ENCODE measurements around the gene ONECUT3.
"Not testable (repeated sequence)": the region's sequence is repeated elsewhere in the genome, so short reads cannot be mapped to it uniquely, and the experiment has no call there.

Gene ONECUT3

DNA sequence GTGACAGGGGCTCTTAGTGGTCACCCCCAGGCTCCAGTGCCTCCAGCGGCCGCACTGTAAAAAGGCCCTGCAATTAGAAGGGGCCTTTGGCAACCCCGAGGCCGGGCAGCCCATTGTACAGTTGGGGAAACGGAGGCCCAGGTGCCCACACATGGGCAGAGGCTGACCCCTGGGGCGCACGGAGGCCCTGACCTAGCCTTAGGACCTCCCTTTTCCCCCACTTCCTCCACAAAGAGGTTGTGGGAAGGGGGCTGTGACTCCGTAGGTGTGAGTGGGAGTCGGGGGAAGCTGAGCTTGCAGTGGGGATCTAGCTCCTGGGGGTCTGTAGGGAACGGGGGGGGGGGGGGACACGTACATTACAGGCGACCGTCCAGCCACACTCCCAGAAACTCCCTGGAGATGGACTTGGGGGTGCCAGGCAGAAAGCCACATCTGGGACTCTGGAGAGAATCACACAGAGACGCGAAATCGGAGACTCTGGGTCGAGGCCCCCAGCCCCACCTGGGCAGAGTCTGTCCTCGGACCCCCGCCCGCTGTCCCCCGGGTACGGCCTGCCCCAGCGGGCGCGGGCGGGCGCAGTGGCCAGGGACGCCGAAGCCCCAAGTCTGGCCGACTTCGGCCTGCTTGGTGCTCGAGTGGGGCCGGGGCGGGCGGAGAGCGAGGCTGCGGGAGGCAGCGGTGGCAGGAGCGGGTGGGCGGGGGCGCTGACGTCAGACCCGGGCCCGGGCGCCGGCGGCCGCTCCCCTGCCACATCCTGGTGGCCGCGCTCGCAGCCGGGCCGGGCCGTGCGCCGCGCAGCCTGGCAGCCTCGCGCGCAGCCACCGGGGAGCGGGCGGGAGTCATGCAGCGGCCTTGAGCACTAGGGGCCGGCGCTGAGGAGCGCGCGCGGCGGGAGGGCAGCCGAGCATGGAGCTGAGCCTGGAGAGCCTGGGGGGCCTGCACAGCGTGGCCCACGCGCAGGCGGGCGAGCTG is at the start of gene ONECUT3:
TSS of gene ONECUT3 (plus strand) at position 750 of the 972 bp plus-strand sequence. CDS start at position 907, 157 bp downstream.
- Histone ChIP-seq H3K9me3 (ENCODE audit: control insufficient read depth in 5 of 5, low read length in 5 of 5) (no peaks in the 10 kb centered on the region), H3K36me3 (ENCODE audit: control insufficient read depth in 5 of 5, insufficient read depth in 5 of 5, low read length in 5 of 5) (no peaks in the 10 kb centered on the region), H3K4me3 (ENCODE audit: low read depth in 1 of 5, low read length in 5 of 5) (no peak within 1 kb of the TSS), H3K4me1 (ENCODE audit: control insufficient read depth in 5 of 5, insufficient read depth in 5 of 5, low read length in 5 of 5) (peaks cover 0 to 27% (median 5%) of the 10 kb centered on the region in 5 donors), H3K9ac (ENCODE audit: low read length in 5 of 5) (no peak within 1 kb of the TSS), H3K27ac (ENCODE audit: low read depth, low read length) (no peak within 1 kb of the TSS), H3K27me3 (ENCODE audit: control insufficient read depth in 5 of 5, insufficient read depth in 4 of 5, low read length in 5 of 5) (peaks cover 71 to 84% (median 81%) of the 10 kb centered on the region in 5 donors)

DNA sequence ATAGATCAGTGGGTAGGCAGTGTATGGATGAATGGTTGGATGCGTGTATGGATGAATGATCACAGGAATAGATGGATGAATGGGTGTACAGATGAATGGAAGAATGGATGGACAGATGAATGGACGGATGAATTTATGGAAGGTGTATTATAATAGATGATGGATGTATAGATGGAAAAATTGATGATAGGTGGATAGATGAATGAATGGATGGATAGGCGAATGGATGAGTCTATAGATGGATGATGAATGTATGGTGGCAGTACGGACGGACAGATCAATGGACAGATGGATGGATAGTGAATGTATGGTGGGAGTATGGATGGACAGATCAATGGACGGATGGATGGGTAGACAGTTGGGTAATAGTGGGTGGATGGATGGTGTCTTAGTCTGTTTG is 49.0 kb upstream of the ONECUT3 start:
- H3K4me3 ChIP-seq (ENCODE audit: low read depth in 1 of 5, low read length in 5 of 5) = no peak overlapping the region
- H3K36me3 ChIP-seq (ENCODE audit: control insufficient read depth in 5 of 5, insufficient read depth in 5 of 5, low read length in 5 of 5) = no peaks in the 10 kb centered on the region
- no peak overlapping the region for H3K27ac ChIP-seq (ENCODE audit: low read depth, low read length)
- H3K4me1 ChIP-seq (ENCODE audit: control insufficient read depth in 5 of 5, insufficient read depth in 5 of 5, low read length in 5 of 5) = no peaks in the 10 kb centered on the region
- H3K27me3 ChIP-seq (ENCODE audit: control insufficient read depth in 5 of 5, insufficient read depth in 4 of 5, low read length in 5 of 5) = peaks cover 23 to 38% (median 33%) of the 10 kb centered on the region in 5 donors
- H3K9me3 ChIP-seq (ENCODE audit: control insufficient read depth in 5 of 5, low read length in 5 of 5) = peaks cover 0 to 10% (median 6%) of the 10 kb centered on the region in 5 donors
- H3K9ac ChIP-seq (ENCODE audit: low read length in 5 of 5) = no peak overlapping the region

DNA sequence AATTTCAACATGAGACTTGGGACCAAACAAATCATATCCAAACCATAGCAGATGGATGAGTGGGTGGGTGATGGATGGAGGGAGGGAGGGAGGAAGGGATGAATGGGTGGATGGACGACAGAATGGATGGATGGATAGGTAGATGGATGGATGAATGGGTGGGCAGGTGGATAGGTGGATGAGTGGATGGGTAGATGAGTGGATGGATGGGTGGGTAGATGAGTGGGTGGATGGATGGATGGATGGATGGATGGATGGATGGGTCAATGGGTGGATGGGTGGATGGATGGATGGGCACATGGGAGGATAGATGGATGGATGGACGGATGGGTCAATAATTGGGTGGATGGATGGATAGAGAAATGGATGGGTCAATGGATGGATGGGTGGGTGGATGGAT is 47.9 kb upstream of the ONECUT3 start:
- Histone ChIP-seq H3K9ac (ENCODE audit: low read length in 5 of 5) (no peak overlapping the region), H3K36me3 (ENCODE audit: control insufficient read depth in 5 of 5, insufficient read depth in 5 of 5, low read length in 5 of 5) (no peaks in the 10 kb centered on the region), H3K9me3 (ENCODE audit: control insufficient read depth in 5 of 5, low read length in 5 of 5) (peaks cover 0 to 10% (median 6%) of the 10 kb centered on the region in 5 donors), H3K4me3 (ENCODE audit: low read depth in 1 of 5, low read length in 5 of 5) (no peak overlapping the region), H3K27me3 (ENCODE audit: control insufficient read depth in 5 of 5, insufficient read depth in 4 of 5, low read length in 5 of 5) (peaks cover 13 to 30% (median 25%) of the 10 kb centered on the region in 5 donors), H3K4me1 (ENCODE audit: control insufficient read depth in 5 of 5, insufficient read depth in 5 of 5, low read length in 5 of 5) (no peaks in the 10 kb centered on the region), H3K27ac (ENCODE audit: low read depth, low read length) (no peak overlapping the region)

GRCh38 chr19:1706646-1707045 is 46.7 kb upstream of the ONECUT3 start:
- H3K4me3 ChIP-seq (ENCODE audit: low read depth in 1 of 5, low read length in 5 of 5); H3K27ac ChIP-seq (ENCODE audit: low read depth, low read length); H3K9ac ChIP-seq (ENCODE audit: low read length in 5 of 5); H3K9me3 ChIP-seq (ENCODE audit: control insufficient read depth in 5 of 5, low read length in 5 of 5); H3K36me3 ChIP-seq (ENCODE audit: control insufficient read depth in 5 of 5, insufficient read depth in 5 of 5, low read length in 5 of 5); H3K4me1 ChIP-seq (ENCODE audit: control insufficient read depth in 5 of 5, insufficient read depth in 5 of 5, low read length in 5 of 5): not testable (repeated sequence)
- H3K27me3 ChIP-seq (ENCODE audit: control insufficient read depth in 5 of 5, insufficient read depth in 4 of 5, low read length in 5 of 5) = peaks cover under 1 to 18% (median 15%) of the 10 kb centered on the region in 5 donors

DNA sequence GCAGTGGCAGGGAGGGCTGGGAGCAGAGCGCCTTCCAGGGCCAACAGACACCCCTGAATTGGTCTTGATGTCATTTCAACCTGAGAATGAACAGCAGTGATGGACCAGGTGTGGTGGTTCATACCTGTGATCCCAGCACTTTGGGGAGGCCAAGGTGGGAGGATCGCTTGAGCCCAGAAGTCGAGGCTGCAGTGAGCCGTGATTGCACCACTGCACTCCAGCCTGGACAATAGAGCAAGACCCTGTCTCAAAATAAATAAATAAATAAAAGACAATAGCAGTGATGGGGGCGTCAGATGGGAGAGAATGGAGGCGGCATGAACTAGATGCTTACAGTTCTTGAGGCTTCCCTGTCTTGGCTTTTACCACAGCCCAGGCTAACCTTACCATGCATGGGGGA is 46.1 kb upstream of the ONECUT3 start:
- no peak overlapping the region for H3K27ac ChIP-seq (ENCODE audit: low read depth, low read length)
- peaks cover 0 to 10% (median 6%) of the 10 kb centered on the region in 5 donors for H3K9me3 ChIP-seq (ENCODE audit: control insufficient read depth in 5 of 5, low read length in 5 of 5)

GRCh38 chr19:1713170-1713569 is 40.1 kb upstream of the ONECUT3 start:
- Histone ChIP-seq H3K36me3 (ENCODE audit: control insufficient read depth in 5 of 5, insufficient read depth in 5 of 5, low read length in 5 of 5) (no peaks in the 10 kb centered on the region), H3K27me3 (ENCODE audit: control insufficient read depth in 5 of 5, insufficient read depth in 4 of 5, low read length in 5 of 5) (peaks cover 8 to 30% (median 24%) of the 10 kb centered on the region in 5 donors), H3K9me3 (ENCODE audit: control insufficient read depth in 5 of 5, low read length in 5 of 5) (no peaks in the 10 kb centered on the region), H3K4me3 (ENCODE audit: low read depth in 1 of 5, low read length in 5 of 5) (no peak overlapping the region), H3K9ac (ENCODE audit: low read length in 5 of 5) (no peak overlapping the region), H3K4me1 (ENCODE audit: control insufficient read depth in 5 of 5, insufficient read depth in 5 of 5, low read length in 5 of 5) (no peaks in the 10 kb centered on the region), H3K27ac (ENCODE audit: low read depth, low read length) (no peak overlapping the region)

More for the DNA sequence above, 46.1 kb upstream of the ONECUT3 start:
- Histone ChIP-seq H3K4me1 (ENCODE audit: control insufficient read depth in 5 of 5, insufficient read depth in 5 of 5, low read length in 5 of 5) (no peaks in the 10 kb centered on the region), H3K36me3 (ENCODE audit: control insufficient read depth in 5 of 5, insufficient read depth in 5 of 5, low read length in 5 of 5) (no peaks in the 10 kb centered on the region), H3K9ac (ENCODE audit: low read length in 5 of 5) (no peak overlapping the region), H3K4me3 (ENCODE audit: low read depth in 1 of 5, low read length in 5 of 5) (no peak overlapping the region), H3K27me3 (ENCODE audit: control insufficient read depth in 5 of 5, insufficient read depth in 4 of 5, low read length in 5 of 5) (peaks cover 0 to 17% (median 12%) of the 10 kb centered on the region in 5 donors)

- Histone ChIP-seq H3K36me3 (ENCODE audit: control insufficient read depth in 5 of 5, insufficient read depth in 5 of 5, low read length in 5 of 5) (no peaks in the 10 kb centered on the region), H3K4me1 (ENCODE audit: control insufficient read depth in 5 of 5, insufficient read depth in 5 of 5, low read length in 5 of 5) (no peaks in the 10 kb centered on the region), H3K4me3 (ENCODE audit: low read depth in 1 of 5, low read length in 5 of 5) (no peak overlapping the region), H3K9me3 (ENCODE audit: control insufficient read depth in 5 of 5, low read length in 5 of 5) (no peaks in the 10 kb centered on the region), H3K9ac (ENCODE audit: low read length in 5 of 5) (no peak overlapping the region), H3K27me3 (ENCODE audit: control insufficient read depth in 5 of 5, insufficient read depth in 4 of 5, low read length in 5 of 5) (peaks cover 16 to 45% (median 36%) of the 10 kb centered on the region in 5 donors), H3K27ac (ENCODE audit: low read depth, low read length) (no peak overlapping the region)
These were observed 37.8 kb upstream of the ONECUT3 start for GRCh38 chr19:1715540-1715939.

DNA sequence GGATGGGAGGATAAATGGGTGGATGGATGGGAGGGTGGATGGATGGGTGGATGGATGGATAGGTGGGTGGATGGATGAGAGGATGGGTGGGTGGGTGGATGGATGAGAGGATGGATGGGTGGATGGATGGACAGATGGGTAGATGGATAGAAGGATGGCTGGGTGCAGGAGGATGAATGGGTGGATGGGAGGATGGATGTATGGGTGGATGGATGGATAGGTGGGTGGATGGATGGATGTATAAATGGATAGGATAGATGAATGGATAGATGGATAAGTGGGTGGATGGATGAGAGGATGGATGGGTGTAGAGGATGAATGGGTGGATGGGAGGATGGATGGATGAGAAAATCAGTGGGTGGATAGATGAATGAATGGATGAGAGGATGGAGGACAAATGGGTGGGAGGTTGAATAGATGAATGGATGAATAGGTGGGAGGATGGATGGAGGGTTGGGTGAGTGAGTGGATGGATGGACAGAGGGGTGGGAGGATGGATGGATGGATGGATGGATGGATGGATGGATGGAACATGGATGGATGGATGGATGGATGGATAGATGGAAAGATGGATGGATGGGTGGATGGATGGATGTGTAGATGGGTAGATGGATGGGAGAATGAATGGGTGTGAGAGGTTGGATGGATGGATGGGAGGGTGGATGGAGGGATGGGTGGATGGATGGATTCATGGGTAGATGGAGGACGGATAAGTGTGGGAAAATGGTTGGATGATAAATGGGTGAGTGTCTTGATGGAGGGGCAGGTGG is 35.9 kb upstream of the ONECUT3 start:
- H3K36me3 ChIP-seq (ENCODE audit: control insufficient read depth in 5 of 5, insufficient read depth in 5 of 5, low read length in 5 of 5) = no peaks in the 10 kb centered on the region
- no peak overlapping the region for H3K9ac ChIP-seq (ENCODE audit: low read length in 5 of 5)
- H3K27ac ChIP-seq (ENCODE audit: low read depth, low read length) = no peak overlapping the region
- H3K4me1 ChIP-seq (ENCODE audit: control insufficient read depth in 5 of 5, insufficient read depth in 5 of 5, low read length in 5 of 5) = no peaks in the 10 kb centered on the region
- H3K4me3 ChIP-seq (ENCODE audit: low read depth in 1 of 5, low read length in 5 of 5) = no peak overlapping the region
- H3K27me3 ChIP-seq (ENCODE audit: control insufficient read depth in 5 of 5, insufficient read depth in 4 of 5, low read length in 5 of 5) = peaks cover 23 to 59% (median 43%) of the 10 kb centered on the region in 5 donors
- H3K9me3 ChIP-seq (ENCODE audit: control insufficient read depth in 5 of 5, low read length in 5 of 5) = no peaks in the 10 kb centered on the region

- Histone ChIP-seq H3K4me1 (ENCODE audit: control insufficient read depth in 5 of 5, insufficient read depth in 5 of 5, low read length in 5 of 5) (no peaks in the 10 kb centered on the region), H3K27ac (ENCODE audit: low read depth, low read length) (no peak overlapping the region), H3K4me3 (ENCODE audit: low read depth in 1 of 5, low read length in 5 of 5) (no peak overlapping the region), H3K36me3 (ENCODE audit: control insufficient read depth in 5 of 5, insufficient read depth in 5 of 5, low read length in 5 of 5) (no peaks in the 10 kb centered on the region), H3K9me3 (ENCODE audit: control insufficient read depth in 5 of 5, low read length in 5 of 5) (no peaks in the 10 kb centered on the region), H3K27me3 (ENCODE audit: control insufficient read depth in 5 of 5, insufficient read depth in 4 of 5, low read length in 5 of 5) (peaks cover 24 to 59% (median 43%) of the 10 kb centered on the region in 5 donors), H3K9ac (ENCODE audit: low read length in 5 of 5) (no peak overlapping the region)
These were observed 35.4 kb upstream of the ONECUT3 start for GRCh38 chr19:1717970-1718264.

All from subcutaneous abdominal adipose tissue (tissue), 5 donors.